WTC11 (cell line): ENCODE measurements around the gene HLA-DPB1. TPM values are rescaled to one million over a fixed set of nuclear protein-coding genes. Genes with fewer than 3 reads are reported as not detected.

Experiments used
- ATF1 ChIP-seq: sonication (generic); formaldehyde crosslinking; IDR thresholded peaks from 2 replicates; pipeline ENCODE4 v1.8.1; 2023; ENCODE audit warnings: mild to moderate bottlenecking, moderate library complexity, missing genetic modification reagents
- ATF3 ChIP-seq: sonication (generic); formaldehyde crosslinking; conservative IDR thresholded peaks from 2 replicates; pipeline ENCODE4 v1.8.1; 2022; ENCODE audit warnings: mild to moderate bottlenecking, missing genetic modification reagents
- CREB1 ChIP-seq: sonication (generic); formaldehyde crosslinking; IDR thresholded peaks from 2 replicates; pipeline ENCODE4 v1.8.0; 2023; ENCODE audit warnings: mild to moderate bottlenecking, missing genetic modification reagents
- CREM ChIP-seq: sonication (generic); formaldehyde crosslinking; IDR thresholded peaks from 2 replicates; pipeline ENCODE4 v1.8.1; 2022; ENCODE audit warnings: mild to moderate bottlenecking, missing genetic modification reagents, moderate library complexity
- FOXP1 ChIP-seq: sonication (generic); formaldehyde crosslinking; IDR thresholded peaks from 2 replicates; pipeline ENCODE4 v1.8.0; 2022; ENCODE audit warnings: missing genetic modification reagents, mild to moderate bottlenecking, moderate library complexity, borderline replicate concordance
- GTF2I ChIP-seq: fragments of 250-450 bp; sonication (Bioruptor Pico); conservative IDR thresholded peaks from 2 replicates; pipeline ENCODE4 v1.4.0; 2021; ENCODE audit warnings: mild to moderate bottlenecking
- IRF2 ChIP-seq: sonication (generic); formaldehyde crosslinking; IDR thresholded peaks from 2 replicates; pipeline ENCODE4 v1.8.0; 2022; ENCODE audit warnings: low read depth, missing genetic modification reagents, borderline replicate concordance
- JAZF1 ChIP-seq: fragments of 250-450 bp; sonication (Bioruptor Pico); IDR thresholded peaks from 2 replicates; pipeline ENCODE4 v1.9.0; 2021; ENCODE audit warnings: moderate library complexity, mild to moderate bottlenecking, inconsistent platforms
- JUN ChIP-seq: sonication (generic); formaldehyde crosslinking; IDR thresholded peaks from 2 replicates; pipeline ENCODE4 v1.8.0; 2023; ENCODE audit warnings: mild to moderate bottlenecking, missing genetic modification reagents
- MLX ChIP-seq: sonication (generic); formaldehyde crosslinking; IDR thresholded peaks from 2 replicates; pipeline ENCODE4 v1.8.1; 2023; ENCODE audit warnings: mild to moderate bottlenecking, missing genetic modification reagents, moderate library complexity
- MYBL2 ChIP-seq: sonication (generic); formaldehyde crosslinking; IDR thresholded peaks from 2 replicates; pipeline ENCODE4 v1.8.1; 2023; ENCODE audit warnings: mild to moderate bottlenecking, moderate library complexity, missing genetic modification reagents
- NFYB ChIP-seq: sonication (generic); formaldehyde crosslinking; conservative IDR thresholded peaks from 2 replicates; pipeline ENCODE4 v1.8.0; 2022; ENCODE audit warnings: low read depth, missing genetic modification reagents
- OVOL2 ChIP-seq: fragments of 250-450 bp; sonication (Bioruptor Pico); IDR thresholded peaks from 2 replicates; pipeline ENCODE4 v1.9.0; 2021; ENCODE audit warnings: mild to moderate bottlenecking, borderline replicate concordance
- SMAD3 ChIP-seq: sonication (generic); formaldehyde crosslinking; IDR thresholded peaks from 2 replicates; pipeline ENCODE4 v1.8.0; 2022; ENCODE audit warnings: missing genetic modification reagents, mild to moderate bottlenecking, borderline replicate concordance
- SP1 ChIP-seq: sonication (generic); formaldehyde crosslinking; conservative IDR thresholded peaks from 2 replicates; pipeline ENCODE4 v1.8.1; 2022; ENCODE audit warnings: missing genetic modification reagents
- TCF7 ChIP-seq: sonication (generic); formaldehyde crosslinking; IDR thresholded peaks from 2 replicates; pipeline ENCODE4 v1.8.0; 2022; ENCODE audit warnings: mild to moderate bottlenecking, low read depth, missing genetic modification reagents, moderate library complexity
- TEAD1 ChIP-seq: sonication (generic); formaldehyde crosslinking; IDR thresholded peaks from 2 replicates; pipeline ENCODE4 v1.8.0; 2022; ENCODE audit warnings: mild to moderate bottlenecking, missing genetic modification reagents
- USF1 ChIP-seq: sonication (generic); formaldehyde crosslinking; IDR thresholded peaks from 2 replicates; pipeline ENCODE4 v1.8.0; 2022; ENCODE audit warnings: mild to moderate bottlenecking, missing genetic modification reagents
- ZNF219 ChIP-seq: sonication (generic); formaldehyde crosslinking; IDR thresholded peaks from 2 replicates; pipeline ENCODE4 v1.8.0; 2023; ENCODE audit warnings: missing genetic modification reagents, mild to moderate bottlenecking, borderline replicate concordance
- ZNF396 ChIP-seq: fragments of 250-450 bp; sonication (Bioruptor Pico); IDR thresholded peaks from 2 replicates; pipeline ENCODE4 v1.8.0; 2021; ENCODE audit warnings: mild to moderate bottlenecking, moderate library complexity, borderline replicate concordance
- ZNF512 ChIP-seq: sonication (generic); formaldehyde crosslinking; IDR thresholded peaks from 2 replicates; pipeline ENCODE4 v1.8.1; 2022; ENCODE audit warnings: missing genetic modification reagents, borderline replicate concordance
- total RNA-seq: library from RNA; stranded (reverse); gene quantifications from 3 replicates; pipeline ENCODE4 v1.2.3, GENCODE V29; 2021
- TF ChIP-seq, protein P1 (sequence below): sonication (generic); formaldehyde crosslinking; IDR thresholded peaks from 2 replicates; pipeline ENCODE4 v1.8.1; 2023; ENCODE audit warnings: mild to moderate bottlenecking, missing genetic modification reagents, borderline replicate concordance
- TF ChIP-seq, protein P2 (sequence below): fragments of 250-450 bp; sonication (Bioruptor Pico); conservative IDR thresholded peaks from 2 replicates; pipeline ENCODE4 v1.9.0; 2021; ENCODE audit warnings: mild to moderate bottlenecking
- TF ChIP-seq, protein P3 (sequence below): fragments of 200-600 bp; IDR thresholded peaks from 2 replicates; pipeline ENCODE4 v1.8.0; 2022; ENCODE audit warnings: antibody characterized with exemption
- TF ChIP-seq, protein P4 (sequence below): sonication (generic); formaldehyde crosslinking; IDR thresholded peaks from 2 replicates; pipeline ENCODE4 v1.8.1; 2022; ENCODE audit warnings: mild to moderate bottlenecking, missing genetic modification reagents, moderate library complexity, borderline replicate concordance
- TF ChIP-seq, protein P5 (sequence below): sonication (generic); formaldehyde crosslinking; IDR thresholded peaks from 2 replicates; pipeline ENCODE4 v1.8.0; 2022; ENCODE audit warnings: mild to moderate bottlenecking, missing genetic modification reagents

The HLA-DPB1 gene
- total RNA-seq, 1 experiment from 2014 or later, result 18.0 TPM

DNA sequence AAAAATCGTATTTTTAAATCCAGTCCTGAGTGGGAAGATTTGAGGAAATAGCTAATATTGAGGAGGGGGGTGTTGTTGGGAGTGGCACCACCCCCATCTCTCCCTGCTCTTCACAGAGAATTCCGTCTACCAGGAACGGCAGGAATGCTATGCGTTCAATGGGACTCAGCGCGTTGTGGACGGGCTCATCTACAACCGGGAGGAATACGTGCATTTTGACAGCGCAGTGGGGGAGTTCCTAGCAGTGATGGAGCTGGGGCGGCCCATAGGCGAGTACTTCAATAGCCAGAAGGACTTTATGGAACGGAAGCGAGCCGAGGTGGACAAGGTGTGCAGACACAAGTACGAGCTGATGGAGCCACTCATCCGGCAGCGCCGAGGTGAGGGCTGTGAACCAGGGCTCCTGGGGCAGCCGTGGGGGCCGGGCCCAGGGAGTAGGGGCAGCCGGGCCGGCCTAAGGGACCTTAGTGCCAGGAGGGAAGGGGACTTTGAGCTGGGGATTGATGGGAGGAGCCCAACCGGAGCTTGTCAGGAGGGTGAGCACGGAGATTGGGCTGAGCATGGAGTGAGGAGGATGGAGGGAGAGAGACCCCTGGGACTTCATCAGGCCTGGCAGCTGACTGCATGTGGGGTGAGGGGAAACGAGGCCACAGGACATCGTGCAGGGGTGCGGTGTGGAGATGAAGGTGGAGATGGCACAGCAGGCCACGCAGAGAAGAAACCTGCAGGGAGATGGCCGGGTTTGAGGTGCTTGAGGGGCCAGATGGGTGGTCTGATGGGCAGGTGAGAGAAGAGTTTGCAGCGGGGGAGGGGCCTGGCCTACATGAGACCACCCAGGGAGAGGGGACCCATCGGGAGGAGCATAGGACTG lies 41.3 kb downstream of the HLA-DPB1 start (continued):
- TF ChIP-seq, protein P1, sequence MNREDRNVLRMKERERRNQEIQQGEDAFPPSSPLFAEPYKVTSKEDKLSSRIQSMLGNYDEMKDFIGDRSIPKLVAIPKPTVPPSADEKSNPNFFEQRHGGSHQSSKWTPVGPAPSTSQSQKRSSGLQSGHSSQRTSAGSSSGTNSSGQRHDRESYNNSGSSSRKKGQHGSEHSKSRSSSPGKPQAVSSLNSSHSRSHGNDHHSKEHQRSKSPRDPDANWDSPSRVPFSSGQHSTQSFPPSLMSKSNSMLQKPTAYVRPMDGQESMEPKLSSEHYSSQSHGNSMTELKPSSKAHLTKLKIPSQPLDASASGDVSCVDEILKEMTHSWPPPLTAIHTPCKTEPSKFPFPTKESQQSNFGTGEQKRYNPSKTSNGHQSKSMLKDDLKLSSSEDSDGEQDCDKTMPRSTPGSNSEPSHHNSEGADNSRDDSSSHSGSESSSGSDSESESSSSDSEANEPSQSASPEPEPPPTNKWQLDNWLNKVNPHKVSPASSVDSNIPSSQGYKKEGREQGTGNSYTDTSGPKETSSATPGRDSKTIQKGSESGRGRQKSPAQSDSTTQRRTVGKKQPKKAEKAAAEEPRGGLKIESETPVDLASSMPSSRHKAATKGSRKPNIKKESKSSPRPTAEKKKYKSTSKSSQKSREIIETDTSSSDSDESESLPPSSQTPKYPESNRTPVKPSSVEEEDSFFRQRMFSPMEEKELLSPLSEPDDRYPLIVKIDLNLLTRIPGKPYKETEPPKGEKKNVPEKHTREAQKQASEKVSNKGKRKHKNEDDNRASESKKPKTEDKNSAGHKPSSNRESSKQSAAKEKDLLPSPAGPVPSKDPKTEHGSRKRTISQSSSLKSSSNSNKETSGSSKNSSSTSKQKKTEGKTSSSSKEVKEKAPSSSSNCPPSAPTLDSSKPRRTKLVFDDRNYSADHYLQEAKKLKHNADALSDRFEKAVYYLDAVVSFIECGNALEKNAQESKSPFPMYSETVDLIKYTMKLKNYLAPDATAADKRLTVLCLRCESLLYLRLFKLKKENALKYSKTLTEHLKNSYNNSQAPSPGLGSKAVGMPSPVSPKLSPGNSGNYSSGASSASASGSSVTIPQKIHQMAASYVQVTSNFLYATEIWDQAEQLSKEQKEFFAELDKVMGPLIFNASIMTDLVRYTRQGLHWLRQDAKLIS (CRISPR knock-in tag), result no peak
- TF ChIP-seq MLX (no peak), CREB1 (no peak), OVOL2 (CRISPR knock-in tag) (no peak), FOXP1 (CRISPR knock-in tag) (0 out of 2 replicates have a peak, but pooled peaks have one; percentile 44), IRF2 (no peak), ZNF396 (CRISPR knock-in tag) (no peak), ATF3 (CRISPR knock-in tag) (no peak), JUN (peak; percentile 48), USF1 (CRISPR knock-in tag) (peak; percentile 23; the same call in 1 of the 2 replicates), ZNF512 (CRISPR knock-in tag) (no peak), NFYB (no peak), SMAD3 (CRISPR knock-in tag) (no peak), TCF7 (CRISPR knock-in tag) (no peak), MYBL2 (CRISPR knock-in tag) (no peak), TEAD1 (CRISPR knock-in tag) (no peak), GTF2I (CRISPR knock-in tag) (no peak), SP1 (CRISPR knock-in tag) (peak; percentile 61), JAZF1 (CRISPR knock-in tag) (no peak), ATF1 (CRISPR knock-in tag) (no peak), ZNF219 (CRISPR knock-in tag) (no peak), CREM (CRISPR knock-in tag) (no peak)
- TF ChIP-seq, protein P2, sequence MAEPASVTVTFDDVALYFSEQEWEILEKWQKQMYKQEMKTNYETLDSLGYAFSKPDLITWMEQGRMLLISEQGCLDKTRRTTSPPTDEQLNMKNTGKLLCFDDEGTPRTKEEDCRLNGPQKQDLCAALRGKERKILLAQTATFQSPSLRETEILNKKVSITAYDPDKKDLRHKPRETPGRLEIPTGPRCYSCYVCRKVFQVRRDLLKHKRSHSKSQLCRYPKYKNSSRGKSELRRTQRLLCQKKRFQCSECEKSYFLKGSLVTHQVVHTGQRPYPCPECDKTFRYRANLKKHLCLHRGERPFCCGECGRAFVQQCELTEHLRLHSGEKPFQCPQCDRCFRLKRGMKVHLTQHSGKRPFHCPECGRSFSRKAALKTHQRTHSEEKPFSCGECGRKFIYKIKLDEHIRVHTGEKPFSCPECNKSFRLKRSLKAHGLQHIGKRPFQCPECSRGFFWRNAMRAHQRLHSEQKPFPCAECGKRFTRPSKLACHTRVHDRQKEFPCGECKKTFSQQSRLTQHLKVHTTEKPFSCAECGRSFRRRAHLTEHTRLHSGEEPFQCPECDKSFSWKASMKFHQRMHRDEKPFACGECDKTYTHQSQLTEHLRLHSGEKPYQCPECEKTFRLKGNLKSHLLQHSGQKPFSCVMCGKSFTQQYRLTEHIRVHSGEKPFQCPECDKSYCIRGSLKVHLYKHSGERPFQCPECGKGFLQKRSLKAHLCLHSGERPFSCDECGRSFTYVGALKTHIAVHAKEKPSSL, result no peak
- TF ChIP-seq, protein P3, sequence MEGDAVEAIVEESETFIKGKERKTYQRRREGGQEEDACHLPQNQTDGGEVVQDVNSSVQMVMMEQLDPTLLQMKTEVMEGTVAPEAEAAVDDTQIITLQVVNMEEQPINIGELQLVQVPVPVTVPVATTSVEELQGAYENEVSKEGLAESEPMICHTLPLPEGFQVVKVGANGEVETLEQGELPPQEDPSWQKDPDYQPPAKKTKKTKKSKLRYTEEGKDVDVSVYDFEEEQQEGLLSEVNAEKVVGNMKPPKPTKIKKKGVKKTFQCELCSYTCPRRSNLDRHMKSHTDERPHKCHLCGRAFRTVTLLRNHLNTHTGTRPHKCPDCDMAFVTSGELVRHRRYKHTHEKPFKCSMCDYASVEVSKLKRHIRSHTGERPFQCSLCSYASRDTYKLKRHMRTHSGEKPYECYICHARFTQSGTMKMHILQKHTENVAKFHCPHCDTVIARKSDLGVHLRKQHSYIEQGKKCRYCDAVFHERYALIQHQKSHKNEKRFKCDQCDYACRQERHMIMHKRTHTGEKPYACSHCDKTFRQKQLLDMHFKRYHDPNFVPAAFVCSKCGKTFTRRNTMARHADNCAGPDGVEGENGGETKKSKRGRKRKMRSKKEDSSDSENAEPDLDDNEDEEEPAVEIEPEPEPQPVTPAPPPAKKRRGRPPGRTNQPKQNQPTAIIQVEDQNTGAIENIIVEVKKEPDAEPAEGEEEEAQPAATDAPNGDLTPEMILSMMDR, result no peak
- TF ChIP-seq, protein P4, sequence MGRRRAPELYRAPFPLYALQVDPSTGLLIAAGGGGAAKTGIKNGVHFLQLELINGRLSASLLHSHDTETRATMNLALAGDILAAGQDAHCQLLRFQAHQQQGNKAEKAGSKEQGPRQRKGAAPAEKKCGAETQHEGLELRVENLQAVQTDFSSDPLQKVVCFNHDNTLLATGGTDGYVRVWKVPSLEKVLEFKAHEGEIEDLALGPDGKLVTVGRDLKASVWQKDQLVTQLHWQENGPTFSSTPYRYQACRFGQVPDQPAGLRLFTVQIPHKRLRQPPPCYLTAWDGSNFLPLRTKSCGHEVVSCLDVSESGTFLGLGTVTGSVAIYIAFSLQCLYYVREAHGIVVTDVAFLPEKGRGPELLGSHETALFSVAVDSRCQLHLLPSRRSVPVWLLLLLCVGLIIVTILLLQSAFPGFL (CRISPR knock-in tag), result no peak
- TF ChIP-seq, protein P5, sequence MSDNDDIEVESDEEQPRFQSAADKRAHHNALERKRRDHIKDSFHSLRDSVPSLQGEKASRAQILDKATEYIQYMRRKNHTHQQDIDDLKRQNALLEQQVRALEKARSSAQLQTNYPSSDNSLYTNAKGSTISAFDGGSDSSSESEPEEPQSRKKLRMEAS (CRISPR knock-in tag), result 0 out of 2 replicates have a peak, but pooled peaks have one; percentile 49
